Kidney epithelial cell (primary cell): Measurements from ENCODE around the gene COA1. TPM values are rescaled to one million over a fixed set of nuclear protein-coding genes. Genes with fewer than 3 reads are reported as not detected.

Experiments
- DNase-seq: peaks from one replicate; pipeline ENCODE4 v3.0.0-alpha.2; 2010; ENCODE audit warnings: low read depth
- H3K27me3 ChIP-seq: 2 replicates; pipeline ENCODE4 v1.6.0; 2011; ENCODE audit warnings: low read length; ENCODE audit not compliant: control insufficient read depth, insufficient read depth
- H3K36me3 ChIP-seq: 2 replicates; pipeline ENCODE4 v1.5.1; 2011; ENCODE audit warnings: low read length; ENCODE audit not compliant: control insufficient read depth, insufficient read depth
- H3K4me3 ChIP-seq: 2 replicates; pipeline ENCODE4 v1.5.1; 2011; ENCODE audit warnings: low read depth, mild to moderate bottlenecking, control low read depth, low read length
- total RNA-seq: library from RNA; depleted of rRNA; stranded (reverse); fragments of >200 nt; gene quantifications from 2 replicates; pipeline ENCODE4 v1.2.3, GENCODE V29; 2015
- TF ChIP-seq, protein P1 (sequence below): IDR thresholded peaks from 2 replicates; pipeline ENCODE4 v1.5.1; 2011; ENCODE audit warnings: mild to moderate bottlenecking, moderate library complexity, low read length, control low read depth, inconsistent platforms; ENCODE audit not compliant: insufficient read depth, poor library complexity, severe bottlenecking

Gene COA1
- total RNA-seq, 1 donor from 2014 or later, result 67.1 TPM

DNA sequence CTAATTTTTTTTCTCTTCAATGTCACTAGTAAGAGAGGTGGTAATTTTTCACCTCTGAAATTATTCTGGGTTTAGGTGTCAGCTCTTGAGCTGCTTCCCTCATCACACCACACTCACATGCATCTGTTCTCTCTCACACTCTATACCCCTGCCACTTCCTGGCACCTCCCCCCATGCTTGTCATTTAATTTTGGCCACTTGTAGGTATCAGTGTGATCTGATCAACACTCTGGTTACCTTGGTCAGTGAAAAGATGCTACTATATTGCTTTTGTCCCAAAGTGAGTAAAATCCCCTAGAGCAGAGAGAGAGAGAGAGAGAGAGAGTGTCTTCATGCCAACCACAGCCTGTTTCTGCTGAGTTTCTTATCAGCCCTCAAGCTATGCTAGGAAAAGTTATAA is 103.9 kb downstream of the COA1 start:
- H3K27me3 ChIP-seq, result no peaks in the 10 kb centered on the region
- H3K4me3 ChIP-seq, result no peak overlapping the region
- H3K36me3 ChIP-seq, result no peaks in the 10 kb centered on the region
- no peak for DNase-seq
- TF ChIP-seq, protein P1, sequence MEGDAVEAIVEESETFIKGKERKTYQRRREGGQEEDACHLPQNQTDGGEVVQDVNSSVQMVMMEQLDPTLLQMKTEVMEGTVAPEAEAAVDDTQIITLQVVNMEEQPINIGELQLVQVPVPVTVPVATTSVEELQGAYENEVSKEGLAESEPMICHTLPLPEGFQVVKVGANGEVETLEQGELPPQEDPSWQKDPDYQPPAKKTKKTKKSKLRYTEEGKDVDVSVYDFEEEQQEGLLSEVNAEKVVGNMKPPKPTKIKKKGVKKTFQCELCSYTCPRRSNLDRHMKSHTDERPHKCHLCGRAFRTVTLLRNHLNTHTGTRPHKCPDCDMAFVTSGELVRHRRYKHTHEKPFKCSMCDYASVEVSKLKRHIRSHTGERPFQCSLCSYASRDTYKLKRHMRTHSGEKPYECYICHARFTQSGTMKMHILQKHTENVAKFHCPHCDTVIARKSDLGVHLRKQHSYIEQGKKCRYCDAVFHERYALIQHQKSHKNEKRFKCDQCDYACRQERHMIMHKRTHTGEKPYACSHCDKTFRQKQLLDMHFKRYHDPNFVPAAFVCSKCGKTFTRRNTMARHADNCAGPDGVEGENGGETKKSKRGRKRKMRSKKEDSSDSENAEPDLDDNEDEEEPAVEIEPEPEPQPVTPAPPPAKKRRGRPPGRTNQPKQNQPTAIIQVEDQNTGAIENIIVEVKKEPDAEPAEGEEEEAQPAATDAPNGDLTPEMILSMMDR, result no peak

DNA sequence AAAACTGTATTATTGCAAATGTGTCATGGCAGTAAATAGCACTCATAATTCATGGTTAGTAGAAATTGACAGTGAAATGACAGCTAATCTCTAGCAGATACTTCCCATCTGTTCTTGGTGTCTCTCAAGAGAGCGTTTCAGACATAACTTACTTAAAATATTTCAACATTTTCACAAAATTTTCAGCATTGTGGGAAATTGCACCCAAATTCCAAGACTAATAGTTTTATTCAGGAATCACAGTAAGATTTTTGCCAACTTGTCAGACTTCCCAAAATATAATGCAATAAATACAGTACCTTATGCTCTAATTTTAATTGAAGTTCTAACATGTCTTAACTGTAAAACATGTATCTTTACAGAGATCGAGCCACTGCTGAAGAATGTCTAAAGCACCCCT is 105.2 kb downstream of the COA1 start:
- H3K36me3 ChIP-seq, result no peaks in the 10 kb centered on the region
- TF ChIP-seq, protein P1, result no peak
- H3K27me3 ChIP-seq, result no peaks in the 10 kb centered on the region
- H3K4me3 ChIP-seq, result no peak overlapping the region
- DNase-seq, result no peak

DNA sequence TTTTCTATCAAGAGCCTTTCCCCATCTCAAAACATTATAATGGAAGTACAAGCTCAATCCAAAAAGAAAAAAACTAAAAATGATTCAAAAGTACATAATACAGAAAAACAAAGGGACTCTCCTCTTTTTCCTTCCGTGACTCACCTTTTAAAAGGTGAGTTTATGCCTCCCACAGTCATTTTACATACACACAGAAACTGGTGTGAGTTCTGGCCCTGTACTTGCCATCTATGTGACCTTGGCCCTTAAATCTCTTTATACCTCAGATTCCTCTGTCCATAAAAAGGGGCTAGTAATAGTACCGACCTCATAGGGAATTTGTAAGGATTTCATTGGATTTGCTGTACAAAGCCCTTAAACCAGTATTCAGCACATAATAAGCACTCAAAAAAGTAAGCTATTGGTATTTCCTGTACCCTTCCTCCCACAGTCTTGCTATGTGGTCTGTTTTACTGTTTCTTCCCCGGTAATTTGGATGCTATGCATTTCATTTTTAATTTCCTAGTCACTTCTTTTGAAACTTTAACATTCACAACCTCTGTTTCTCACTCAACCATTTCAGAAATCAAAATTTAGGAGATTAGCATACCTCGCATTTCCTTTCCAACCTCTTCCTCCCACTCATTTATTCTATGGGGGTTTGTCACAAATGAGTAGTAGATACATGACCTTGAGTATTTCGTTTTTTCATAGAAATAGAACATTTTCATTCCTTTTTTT is 107.4 kb downstream of the COA1 start:
- no peak for DNase-seq
- H3K36me3 ChIP-seq, result no peaks in the 10 kb centered on the region
- no peaks in the 10 kb centered on the region for H3K27me3 ChIP-seq
- no peak overlapping the region for H3K4me3 ChIP-seq
- TF ChIP-seq, protein P1, result no peak

DNA sequence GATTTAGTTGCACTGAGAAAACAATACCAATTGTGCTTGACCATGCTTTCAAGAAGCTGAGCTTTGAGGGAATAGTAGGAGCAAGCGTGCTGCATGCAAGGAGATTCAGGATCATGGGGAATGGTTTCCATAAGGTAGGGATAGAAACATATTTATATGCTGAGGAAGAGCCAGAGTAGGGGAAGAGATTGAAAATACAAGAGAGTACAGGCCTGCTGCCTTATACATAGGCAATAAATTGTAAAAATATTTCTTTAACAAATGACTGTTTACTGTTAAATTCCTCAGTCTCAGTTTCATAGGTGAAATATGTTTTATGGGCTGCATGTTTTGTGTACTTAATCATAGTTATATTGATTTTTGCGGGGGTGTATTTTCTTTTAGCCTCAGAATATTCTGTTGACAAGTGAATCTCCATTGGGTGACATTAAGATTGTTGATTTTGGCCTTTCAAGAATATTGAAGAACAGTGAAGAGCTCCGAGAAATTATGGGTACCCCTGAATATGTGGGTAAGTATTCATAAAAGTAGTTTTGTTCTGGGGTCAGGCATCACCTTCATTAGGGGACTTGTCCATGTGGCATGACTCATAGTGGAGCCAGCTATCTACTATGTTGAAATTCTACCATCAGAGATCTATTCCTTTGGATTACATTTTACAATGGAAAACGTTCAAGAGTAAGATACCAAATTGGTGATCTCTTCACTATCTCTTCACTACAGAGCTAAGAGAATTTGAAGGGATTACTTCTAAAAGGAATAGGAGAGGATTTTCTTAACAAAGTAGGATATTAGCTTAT is 109.9 kb downstream of the COA1 start:
- Histone ChIP-seq H3K4me3 (no peak overlapping the region), H3K27me3 (no peaks in the 10 kb centered on the region), H3K36me3 (no peaks in the 10 kb centered on the region)
- no peak for DNase-seq
- TF ChIP-seq, protein P1, result no peak

DNA sequence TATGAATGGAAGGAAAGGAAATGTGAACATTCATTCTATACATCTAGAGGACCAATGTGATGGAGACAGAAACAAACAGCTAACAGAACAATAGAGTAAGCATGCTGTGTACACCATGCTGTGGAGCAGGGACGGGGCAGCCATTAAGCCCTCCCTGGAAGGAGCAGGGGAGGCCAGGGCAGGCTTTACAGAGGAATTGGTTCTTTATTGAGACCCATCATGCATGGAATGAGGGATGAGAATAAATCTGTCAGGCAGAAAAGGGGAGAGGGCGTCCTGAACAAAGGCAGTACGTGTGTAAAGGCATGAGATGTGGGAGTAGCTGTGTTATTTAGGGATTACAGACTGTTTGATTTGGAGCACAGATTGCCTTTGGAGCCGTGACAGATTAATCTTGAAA is 111.2 kb downstream of the COA1 start:
- Histone ChIP-seq H3K36me3 (no peaks in the 10 kb centered on the region), H3K27me3 (no peaks in the 10 kb centered on the region), H3K4me3 (no peak overlapping the region)
- DNase-seq, result no peak
- TF ChIP-seq, protein P1, result no peak

DNA sequence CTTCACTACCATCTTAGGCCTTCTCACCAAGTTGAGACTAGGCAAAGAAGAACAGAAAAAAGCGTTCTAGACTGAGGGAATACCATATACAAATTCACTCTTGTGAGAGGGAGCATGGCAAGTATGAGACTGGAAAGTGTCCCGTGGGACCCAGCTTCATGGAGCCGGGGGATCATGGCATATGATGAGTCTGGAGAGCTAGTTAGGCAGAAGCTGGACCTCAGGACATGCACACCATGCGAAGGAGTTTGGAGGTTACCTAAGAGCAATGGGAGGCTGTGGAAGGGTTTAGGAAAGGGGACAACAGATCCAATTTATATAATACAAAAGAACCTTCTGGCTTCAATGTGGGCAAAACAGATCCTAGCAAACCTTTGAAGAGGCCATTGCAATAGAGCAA is 112.3 kb downstream of the COA1 start:
- no peak for DNase-seq
- TF ChIP-seq, protein P1, result no peak
- H3K4me3 ChIP-seq, result no peak overlapping the region
- no peaks in the 10 kb centered on the region for H3K36me3 ChIP-seq
- H3K27me3 ChIP-seq, result no peaks in the 10 kb centered on the region
